Measurements from ENCODE around the gene MFSD11.

GRCh38 chr17:76733618-76733957, 4.3 kb upstream of the MFSD11 start:
- TF ChIP-seq, protein P1, sequence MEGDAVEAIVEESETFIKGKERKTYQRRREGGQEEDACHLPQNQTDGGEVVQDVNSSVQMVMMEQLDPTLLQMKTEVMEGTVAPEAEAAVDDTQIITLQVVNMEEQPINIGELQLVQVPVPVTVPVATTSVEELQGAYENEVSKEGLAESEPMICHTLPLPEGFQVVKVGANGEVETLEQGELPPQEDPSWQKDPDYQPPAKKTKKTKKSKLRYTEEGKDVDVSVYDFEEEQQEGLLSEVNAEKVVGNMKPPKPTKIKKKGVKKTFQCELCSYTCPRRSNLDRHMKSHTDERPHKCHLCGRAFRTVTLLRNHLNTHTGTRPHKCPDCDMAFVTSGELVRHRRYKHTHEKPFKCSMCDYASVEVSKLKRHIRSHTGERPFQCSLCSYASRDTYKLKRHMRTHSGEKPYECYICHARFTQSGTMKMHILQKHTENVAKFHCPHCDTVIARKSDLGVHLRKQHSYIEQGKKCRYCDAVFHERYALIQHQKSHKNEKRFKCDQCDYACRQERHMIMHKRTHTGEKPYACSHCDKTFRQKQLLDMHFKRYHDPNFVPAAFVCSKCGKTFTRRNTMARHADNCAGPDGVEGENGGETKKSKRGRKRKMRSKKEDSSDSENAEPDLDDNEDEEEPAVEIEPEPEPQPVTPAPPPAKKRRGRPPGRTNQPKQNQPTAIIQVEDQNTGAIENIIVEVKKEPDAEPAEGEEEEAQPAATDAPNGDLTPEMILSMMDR (conservative IDR thresholded peaks at IDR 0.05; ENCODE audit: low read length), result no peak
- no peak for TF ChIP-seq EZH2phosphoT487 (IDR thresholded peaks at IDR 0.05; ENCODE audit: borderline replicate concordance)

Data from Loucy (cell line).